Lower leg skin (tissue), 4 donors: Measurements from ENCODE around the gene SEC22A. TPM values are rescaled to one million over a fixed set of nuclear protein-coding genes. Genes with fewer than 3 reads are reported as not detected.

Experiments
- DNase-seq, 2 donors: peaks; one replicate each; pipeline ENCODE4 v3.0.0-alpha.2; 2019; ENCODE audit warnings: low spot score in 2 of 2
- H3K4me3 ChIP-seq: fragments of 200-600 bp; sonication (generic); 2 replicates; pipeline ENCODE4 v1.5.1; 2017; ENCODE audit warnings: mild to moderate bottlenecking, low read depth; ENCODE audit not compliant: poor library complexity, severe bottlenecking
- CTCF ChIP-seq, 3 donors: fragments of 450-650 bp; IDR thresholded peaks; one replicate each; pipeline ENCODE4 v1.5.1; 2016; ENCODE audit warnings: antibody characterized with exemption in 3 of 3, mild to moderate bottlenecking in 3 of 3, moderate library complexity in 2 of 3
- POLR2A ChIP-seq, 2 donors: fragments of 450-650 bp; IDR thresholded peaks; one replicate each; pipeline ENCODE4 v1.6.1; 2016 to 2017; ENCODE audit warnings: antibody characterized with exemption in 2 of 2, mild to moderate bottlenecking in 1 of 2, moderate library complexity in 1 of 2
- WGBS, 2 donors: methylation state at CpG; one replicate each; pipeline ENCODE4 v1.1.5; 2018; 5-methylcytosine and 5-hydroxymethylcytosine counted together
- intact Hi-C: fragments of 100-400 bp; cut with DNase I; formaldehyde crosslinking; loops from one replicate; pipeline ENCODE4 v1.15.0; 2023; ENCODE audit warnings: low total_unique reads
- total RNA-seq, 4 donors: library from RNA; depleted of rRNA; stranded (reverse); fragments of >200 nt; gene quantifications; one replicate each; pipeline ENCODE4 v1.1.0, GENCODE V29; 2016

The SEC22A gene
- total RNA-seq, 4 donors from 2014 or later = 20.4 to 37.4 (median 28.2) TPM

- intact Hi-C loops = no loop called here
- no peak overlapping the region for H3K4me3 ChIP-seq
- WGBS, 2 donors = 39 to 56% methylated on average over 5 of the region's 5 CpGs
- DNase-seq = no peak
- TF ChIP-seq CTCF (IDR thresholded peaks at IDR 0.05) (no peak), POLR2A (IDR thresholded peaks at IDR 0.05) (no peak)
Observed at GRCh38 chr3:123313889-123314288, 112.1 kb downstream of the SEC22A start.

GRCh38 chr3:123314359-123315270 is 112.9 kb downstream of the SEC22A start:
- no peak for TF ChIP-seq CTCF (IDR thresholded peaks at IDR 0.05)
- no peak for TF ChIP-seq POLR2A (IDR thresholded peaks at IDR 0.05)
- no peak for DNase-seq
- H3K4me3 ChIP-seq = no peak overlapping the region
- WGBS, 2 donors = 66 to 67% methylated on average over 14 of the region's 14 CpGs
- intact Hi-C loops = no loop called here

GRCh38 chr3:123315271-123315595 is 113.5 kb downstream of the SEC22A start:
- H3K4me3 ChIP-seq = no peak overlapping the region
- 69 to 83% methylated on average over 4 of the region's 4 CpGs for WGBS, 2 donors
- intact Hi-C loops = no loop called here
- no peak for DNase-seq
- TF ChIP-seq CTCF (IDR thresholded peaks at IDR 0.05) (no peak), POLR2A (IDR thresholded peaks at IDR 0.05) (no peak)

GRCh38 chr3:123317716-123318115 is 116.0 kb downstream of the SEC22A start:
- 90 to 91% methylated on average over 14 of the region's 14 CpGs for WGBS, 2 donors
- TF ChIP-seq CTCF (IDR thresholded peaks at IDR 0.05) (no peak), POLR2A (IDR thresholded peaks at IDR 0.05) (no peak)
- no peak for DNase-seq
- intact Hi-C loops = no loop called here
- H3K4me3 ChIP-seq = no peak overlapping the region

GRCh38 chr3:123318374-123318773 is 116.6 kb downstream of the SEC22A start:
- H3K4me3 ChIP-seq = no peak overlapping the region
- WGBS, 2 donors = 82 to 100% methylated on average over 2 to 3 of the region's 3 CpGs
- intact Hi-C loops = no loop called here
- no peak for DNase-seq
- TF ChIP-seq CTCF (IDR thresholded peaks at IDR 0.05) (no peak), POLR2A (IDR thresholded peaks at IDR 0.05) (no peak)
